SU-DHL-6 (cell line): ENCODE data around the gene OBSCN.

Experiments used
- H2AFZ ChIP-seq: fragments of 200-600 bp; sonication (generic); 2 replicates; pipeline ENCODE4 v1.6.1; 2014; ENCODE audit warnings: low read depth, mild to moderate bottlenecking, moderate library complexity, mixed read lengths, antibody characterized with exemption, low read length; ENCODE audit not compliant: severe bottlenecking
- H3F3A ChIP-seq: fragments of 200-600 bp; shearing (Covaris generic); 2 replicates; pipeline ENCODE4 v1.6.0; 2016; ENCODE audit warnings: antibody characterized with exemption, mild to moderate bottlenecking; ENCODE audit not compliant: insufficient read depth
- H3K27ac ChIP-seq: fragments of 200-600 bp; sonication (generic); 2 replicates; pipeline ENCODE4 v1.5.1; 2016; ENCODE audit warnings: low read depth, mild to moderate bottlenecking, low read length, moderate library complexity, mixed read lengths
- H3K27me3 ChIP-seq: fragments of 200-600 bp; sonication (generic), shearing (Covaris generic); 2 replicates; pipeline ENCODE4 v1.6.0; 2014; ENCODE audit warnings: mild to moderate bottlenecking, low read length
- H3K36me3 ChIP-seq: fragments of 200-600 bp; sonication (generic); 2 replicates; pipeline ENCODE4 v1.6.1; 2014; ENCODE audit warnings: mild to moderate bottlenecking, low read length, mixed read lengths
- H3K4me2 ChIP-seq: fragments of 300-600, 200-600 bp; shearing (Covaris generic), sonication (generic); 2 replicates; pipeline ENCODE4 v1.6.0; 2014; ENCODE audit warnings: low read length, low read depth, mild to moderate bottlenecking; ENCODE audit not compliant: poor library complexity, severe bottlenecking
- H3K4me3 ChIP-seq: fragments of 200-600 bp; sonication (generic); 2 replicates; pipeline ENCODE4 v1.5.1; 2014; ENCODE audit warnings: antibody characterized with exemption, low read length, mild to moderate bottlenecking, mixed read lengths; ENCODE audit not compliant: insufficient read depth, poor library complexity, severe bottlenecking
- H3K79me2 ChIP-seq: fragments of 200-600 bp; sonication (generic); 2 replicates; pipeline ENCODE4 v1.6.1; 2014; ENCODE audit warnings: mild to moderate bottlenecking, low read length, moderate library complexity; ENCODE audit not compliant: insufficient read depth
- H3K9ac ChIP-seq: fragments of 200-600 bp; sonication (generic); 2 replicates; pipeline ENCODE4 v1.7.0; 2014; ENCODE audit warnings: mild to moderate bottlenecking, low read length
- H3K9me2 ChIP-seq: fragments of 200-600 bp; sonication (generic); replicated peaks from 2 replicates; pipeline ENCODE4 v1.6.1; 2014; ENCODE audit warnings: low read length; ENCODE audit not compliant: insufficient read depth
- H3K9me3 ChIP-seq: fragments of 200-600 bp; sonication (generic); 2 replicates; pipeline ENCODE4 v1.6.1; 2014; ENCODE audit warnings: low read length, mixed read lengths; ENCODE audit not compliant: insufficient read depth
- H4K20me1 ChIP-seq: fragments of 200-600 bp; sonication (generic); 2 replicates; pipeline ENCODE4 v1.6.1; 2014; ENCODE audit warnings: low read depth, mild to moderate bottlenecking, antibody characterized with exemption, low read length, moderate library complexity, mixed read lengths
- CTCF ChIP-seq: fragments of 200-600 bp; sonication (generic); IDR thresholded peaks from one replicate; pipeline ENCODE4 v1.5.1; 2017; ENCODE audit warnings: antibody characterized with exemption, mild to moderate bottlenecking, low read length, moderate library complexity; ENCODE audit not compliant: insufficient read depth, poor library complexity, severe bottlenecking
- EZH2phosphoT487 ChIP-seq: fragments of 200-600 bp; sonication (generic), shearing (Covaris generic); conservative IDR thresholded peaks from 2 replicates; pipeline ENCODE4 v1.6.1; 2018; ENCODE audit warnings: mild to moderate bottlenecking, antibody characterized with exemption, low read length, moderate library complexity, mixed read lengths

The OBSCN gene

GRCh38 chr1:228345201-228345930 is 137.5 kb downstream of the OBSCN start:
- Histone ChIP-seq H3K36me3 (no peaks in the 10 kb centered on the region), H3K27me3 (no peaks in the 10 kb centered on the region), H3K9me2 (no peaks in the 10 kb centered on the region), H3K9ac (no peak overlapping the region), H3K9me3 (no peaks in the 10 kb centered on the region), H3K4me3 (no peak overlapping the region), H3F3A (no peaks in the 10 kb centered on the region), H3K4me2 (no peak overlapping the region), H3K79me2 (no peaks in the 10 kb centered on the region), H3K27ac (no peak overlapping the region), H2AFZ (no peak overlapping the region), H4K20me1 (no peaks in the 10 kb centered on the region)
- no peak for TF ChIP-seq EZH2phosphoT487
- no peak for TF ChIP-seq CTCF

GRCh38 chr1:228346731-228347130 is 138.9 kb downstream of the OBSCN start:
- H3K36me3 ChIP-seq = no peaks in the 10 kb centered on the region
- H3K9me3 ChIP-seq = no peaks in the 10 kb centered on the region
- H3K9ac ChIP-seq = no peak overlapping the region
- no peak overlapping the region for H2AFZ ChIP-seq
- no peaks in the 10 kb centered on the region for H3K9me2 ChIP-seq
- H4K20me1 ChIP-seq = no peaks in the 10 kb centered on the region
- no peaks in the 10 kb centered on the region for H3K79me2 ChIP-seq
- TF ChIP-seq CTCF (no peak), EZH2phosphoT487 (no peak)
- no peaks in the 10 kb centered on the region for H3K27me3 ChIP-seq
- no peak overlapping the region for H3K27ac ChIP-seq
- no peak overlapping the region for H3K4me3 ChIP-seq
- no peak overlapping the region for H3K4me2 ChIP-seq
- H3F3A ChIP-seq = no peaks in the 10 kb centered on the region

DNA sequence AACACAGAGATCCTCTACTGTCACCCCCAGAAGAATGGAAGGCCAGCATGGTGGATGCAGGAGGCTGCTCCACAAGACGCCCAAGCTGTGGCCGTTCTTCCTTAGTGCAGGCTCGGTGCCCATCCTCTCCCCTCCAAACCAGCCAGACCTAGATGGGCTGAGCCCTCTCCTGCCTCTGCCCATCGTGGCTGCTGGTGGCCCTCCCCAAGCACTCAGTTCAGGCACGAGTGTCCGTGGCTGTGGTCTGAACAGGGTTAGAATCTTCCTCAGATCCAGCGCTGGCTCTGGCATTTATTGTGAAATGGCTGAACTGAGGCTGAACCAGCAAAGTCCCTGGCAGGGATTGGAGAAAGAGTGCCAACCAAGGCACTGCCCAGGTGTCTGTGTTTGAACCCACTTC is 139.3 kb downstream of the OBSCN start:
- Histone ChIP-seq H3K27ac (no peak overlapping the region), H4K20me1 (no peaks in the 10 kb centered on the region), H3K9ac (no peak overlapping the region), H3K9me3 (no peaks in the 10 kb centered on the region), H3K9me2 (no peaks in the 10 kb centered on the region), H3K79me2 (no peaks in the 10 kb centered on the region), H3K27me3 (no peaks in the 10 kb centered on the region), H3K4me2 (no peak overlapping the region), H3K36me3 (no peaks in the 10 kb centered on the region), H3K4me3 (no peak overlapping the region), H2AFZ (no peak overlapping the region), H3F3A (no peaks in the 10 kb centered on the region)
- TF ChIP-seq CTCF (no peak), EZH2phosphoT487 (no peak)
